ENCODE results near the gene TARBP1. TPM values are rescaled to one million over a fixed set of nuclear protein-coding genes. Genes with fewer than 3 reads are reported as not detected.
A peak's percentile ranks its signal among the peaks of the same experiment; 100 is the strongest.
"Not testable (repeated sequence)": the region's sequence is repeated elsewhere in the genome, so short reads cannot be mapped to it uniquely, and the experiment has no call there.

The TARBP1 gene, protein sequence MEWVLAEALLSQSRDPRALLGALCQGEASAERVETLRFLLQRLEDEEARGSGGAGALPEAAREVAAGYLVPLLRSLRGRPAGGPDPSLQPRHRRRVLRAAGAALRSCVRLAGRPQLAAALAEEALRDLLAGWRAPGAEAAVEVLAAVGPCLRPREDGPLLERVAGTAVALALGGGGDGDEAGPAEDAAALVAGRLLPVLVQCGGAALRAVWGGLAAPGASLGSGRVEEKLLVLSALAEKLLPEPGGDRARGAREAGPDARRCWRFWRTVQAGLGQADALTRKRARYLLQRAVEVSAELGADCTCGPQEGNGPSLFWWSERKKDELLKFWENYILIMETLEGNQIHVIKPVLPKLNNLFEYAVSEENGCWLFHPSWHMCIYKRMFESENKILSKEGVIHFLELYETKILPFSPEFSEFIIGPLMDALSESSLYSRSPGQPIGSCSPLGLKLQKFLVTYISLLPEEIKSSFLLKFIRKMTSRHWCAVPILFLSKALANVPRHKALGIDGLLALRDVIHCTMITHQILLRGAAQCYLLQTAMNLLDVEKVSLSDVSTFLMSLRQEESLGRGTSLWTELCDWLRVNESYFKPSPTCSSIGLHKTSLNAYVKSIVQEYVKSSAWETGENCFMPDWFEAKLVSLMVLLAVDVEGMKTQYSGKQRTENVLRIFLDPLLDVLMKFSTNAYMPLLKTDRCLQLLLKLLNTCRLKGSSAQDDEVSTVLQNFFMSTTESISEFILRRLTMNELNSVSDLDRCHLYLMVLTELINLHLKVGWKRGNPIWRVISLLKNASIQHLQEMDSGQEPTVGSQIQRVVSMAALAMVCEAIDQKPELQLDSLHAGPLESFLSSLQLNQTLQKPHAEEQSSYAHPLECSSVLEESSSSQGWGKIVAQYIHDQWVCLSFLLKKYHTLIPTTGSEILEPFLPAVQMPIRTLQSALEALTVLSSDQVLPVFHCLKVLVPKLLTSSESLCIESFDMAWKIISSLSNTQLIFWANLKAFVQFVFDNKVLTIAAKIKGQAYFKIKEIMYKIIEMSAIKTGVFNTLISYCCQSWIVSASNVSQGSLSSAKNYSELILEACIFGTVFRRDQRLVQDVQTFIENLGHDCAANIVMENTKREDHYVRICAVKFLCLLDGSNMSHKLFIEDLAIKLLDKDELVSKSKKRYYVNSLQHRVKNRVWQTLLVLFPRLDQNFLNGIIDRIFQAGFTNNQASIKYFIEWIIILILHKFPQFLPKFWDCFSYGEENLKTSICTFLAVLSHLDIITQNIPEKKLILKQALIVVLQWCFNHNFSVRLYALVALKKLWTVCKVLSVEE (N-terminal part only)
- total RNA-seq, result 10 to 100 TPM; 31.3 to 33.2 TPM

DNA sequence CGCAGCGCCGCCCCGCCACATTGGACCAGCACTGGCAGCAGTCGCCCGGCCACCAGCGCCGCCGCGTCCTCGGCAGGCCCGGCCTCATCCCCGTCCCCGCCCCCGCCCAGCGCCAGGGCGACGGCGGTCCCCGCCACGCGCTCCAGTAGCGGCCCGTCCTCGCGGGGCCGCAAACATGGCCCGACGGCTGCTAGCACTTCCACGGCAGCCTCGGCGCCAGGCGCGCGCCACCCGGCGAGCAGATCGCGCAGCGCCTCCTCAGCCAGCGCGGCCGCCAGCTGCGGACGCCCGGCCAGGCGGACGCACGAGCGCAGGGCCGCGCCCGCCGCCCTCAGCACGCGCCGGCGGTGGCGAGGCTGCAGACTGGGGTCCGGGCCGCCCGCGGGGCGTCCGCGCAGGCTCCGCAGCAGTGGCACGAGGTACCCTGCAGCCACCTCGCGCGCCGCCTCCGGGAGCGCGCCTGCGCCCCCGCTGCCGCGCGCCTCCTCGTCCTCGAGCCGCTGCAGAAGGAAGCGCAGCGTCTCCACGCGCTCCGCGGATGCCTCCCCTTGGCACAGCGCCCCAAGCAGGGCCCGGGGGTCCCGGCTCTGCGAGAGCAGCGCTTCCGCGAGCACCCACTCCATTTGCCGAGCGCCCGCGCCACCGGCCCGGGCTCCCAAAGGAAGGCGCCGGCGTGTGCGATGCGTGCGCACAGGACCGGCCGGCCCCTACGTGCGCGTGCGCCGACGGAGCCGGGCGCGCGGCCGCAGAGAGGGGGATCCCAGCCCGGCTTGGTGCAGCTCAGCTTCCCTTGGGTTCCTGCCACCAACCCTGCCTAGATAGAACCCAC is at the start of gene TARBP1:
TSS of gene TARBP1 (minus strand) at position 699 of the 829 bp plus-strand sequence. CDS start at position 623, 76 bp downstream.
- Mint-ChIP-seq H3K4me1 (peaks cover 47% of the 10 kb centered on the region), H3K4me3 (peak within 1 kb of the TSS; percentile 78), H3K27ac (peak within 1 kb of the TSS; percentile 87), H3K9me3 (peaks cover 6% of the 10 kb centered on the region), H3K36me3 (ENCODE audit: low read depth) (peaks cover 9% of the 10 kb centered on the region), H3K27me3 (peaks cover 17% of the 10 kb centered on the region)
- ChIA-PET CTCF (interaction anchor here (0.7 to 1.8 kb wide), 5 partner anchors 8 to 142 kb away, joined by 3 to 12 read pairs (median 3); no protein-coding TSS in a partner anchor), POLR2A (interaction anchor here (0.6 to 1.6 kb wide), 3 partner anchors 11 to 246 kb away, joined by 3 to 4 read pairs (median 4); no protein-coding TSS in a partner anchor)
- DNase-seq, result peak; percentile 67

DNA sequence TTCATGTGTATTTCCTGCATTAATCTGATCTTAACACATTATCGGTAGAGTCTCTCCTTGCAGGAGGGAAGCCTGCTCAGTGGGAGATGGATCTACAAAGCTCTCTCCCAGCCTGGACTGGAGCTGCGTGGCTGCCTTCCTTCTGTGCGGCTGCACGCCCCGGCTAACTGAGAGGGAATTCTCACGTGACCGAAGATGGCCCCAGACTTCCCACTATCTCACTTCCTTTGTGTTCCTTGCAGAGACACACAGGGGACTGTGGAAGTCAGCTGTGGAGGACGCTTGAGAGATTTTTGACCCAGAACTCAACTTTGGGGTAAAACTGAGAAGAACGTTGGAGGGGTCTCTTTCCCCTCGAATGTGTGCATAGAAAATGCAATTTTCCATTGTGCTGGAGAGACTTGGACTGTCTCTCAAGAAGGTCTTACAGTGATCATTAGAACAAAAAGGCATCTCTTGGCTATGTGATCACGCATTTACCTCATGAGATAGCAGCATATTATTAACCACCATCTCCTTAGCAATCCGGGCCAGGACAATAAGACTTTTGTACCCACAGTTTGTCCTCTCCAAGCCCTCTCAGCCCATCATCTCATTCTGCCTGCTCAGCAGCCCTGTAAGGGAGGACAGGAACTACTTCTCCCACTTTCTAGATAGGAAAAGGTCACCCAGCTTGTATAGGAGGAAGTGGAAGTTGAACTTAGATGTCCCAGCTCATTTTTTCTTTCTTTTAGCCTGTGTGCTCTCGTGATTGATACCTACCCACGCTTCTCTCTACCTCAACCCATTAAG is 49.3 kb upstream of the TARBP1 start:
- H3K4me1 Mint-ChIP-seq, result peaks cover 27% of the 10 kb centered on the region
- no peaks in the 10 kb centered on the region for H3K36me3 Mint-ChIP-seq (ENCODE audit: low read depth)
- POLR2A ChIA-PET, result interaction anchor here (0.6 kb wide), 1 partner anchor 13 kb away, joined by 3 read pairs; no protein-coding TSS in a partner anchor
- no peaks in the 10 kb centered on the region for H3K9me3 Mint-ChIP-seq
- H3K27ac Mint-ChIP-seq, result no peak overlapping the region
- no peak overlapping the region for H3K4me3 Mint-ChIP-seq
- no peak for DNase-seq
- CTCF ChIA-PET, result interaction anchor here (1.4 to 2.0 kb wide), 2 partner anchors 13 to 601 kb away, joined by 3 to 12 read pairs; no protein-coding TSS in a partner anchor
- H3K27me3 Mint-ChIP-seq, result peaks cover 18% of the 10 kb centered on the region

DNA sequence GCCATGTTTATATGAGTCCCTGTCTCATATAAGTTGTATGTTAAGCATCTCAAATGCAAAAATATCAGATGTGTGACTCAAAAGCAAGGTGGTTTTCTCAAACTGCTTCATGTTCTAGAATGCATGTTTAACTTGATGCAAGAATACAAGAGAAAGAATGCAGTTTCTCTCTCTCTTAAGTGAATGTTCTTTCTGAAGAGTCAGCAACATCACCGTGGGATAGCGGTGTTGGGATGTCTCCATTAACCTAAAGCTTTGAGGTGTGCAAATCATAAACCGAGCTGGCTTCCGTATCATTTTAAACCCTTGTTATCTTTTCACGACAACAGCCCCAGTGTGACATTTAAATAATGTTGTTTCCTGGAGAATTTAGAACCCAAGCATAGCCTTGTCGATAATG is 48.4 kb upstream of the TARBP1 start:
- POLR2A ChIA-PET, result no interaction called here
- H3K4me3 Mint-ChIP-seq, result no peak overlapping the region

DNA sequence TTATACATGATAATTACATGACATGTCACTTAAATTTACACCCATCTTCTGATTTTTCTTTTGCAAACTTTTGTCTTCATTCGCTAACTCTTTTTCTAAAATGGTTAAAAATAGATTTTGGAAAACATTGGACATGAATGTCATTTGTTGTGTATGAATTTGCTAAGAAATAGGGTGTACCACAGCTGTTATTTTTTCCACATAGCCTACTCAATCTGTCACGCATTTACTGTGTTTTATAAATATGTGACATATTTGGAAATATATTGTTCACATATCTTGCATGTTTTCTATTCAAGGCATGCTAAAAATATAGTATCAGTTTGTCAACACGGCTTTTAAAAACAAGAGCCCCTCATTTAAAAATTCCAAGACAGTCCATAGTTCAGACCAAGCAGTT is 47.9 kb upstream of the TARBP1 start:
- Mint-ChIP-seq H3K36me3 (ENCODE audit: low read depth) (no peaks in the 10 kb centered on the region), H3K27me3 (peaks cover 18% of the 10 kb centered on the region), H3K4me1 (peaks cover 27% of the 10 kb centered on the region), H3K27ac (no peak overlapping the region), H3K4me3 (no peak overlapping the region), H3K9me3 (no peaks in the 10 kb centered on the region)
- ChIA-PET CTCF (no interaction called here), POLR2A (no interaction called here)
- DNase-seq, result no peak

More for the DNA sequence above, 48.4 kb upstream of the TARBP1 start:
- Mint-ChIP-seq H3K27ac (no peak overlapping the region), H3K36me3 (ENCODE audit: low read depth) (no peaks in the 10 kb centered on the region), H3K27me3 (peaks cover 18% of the 10 kb centered on the region), H3K4me1 (peaks cover 27% of the 10 kb centered on the region), H3K9me3 (no peaks in the 10 kb centered on the region)
- no peak for DNase-seq
- CTCF ChIA-PET, result no interaction called here

DNA sequence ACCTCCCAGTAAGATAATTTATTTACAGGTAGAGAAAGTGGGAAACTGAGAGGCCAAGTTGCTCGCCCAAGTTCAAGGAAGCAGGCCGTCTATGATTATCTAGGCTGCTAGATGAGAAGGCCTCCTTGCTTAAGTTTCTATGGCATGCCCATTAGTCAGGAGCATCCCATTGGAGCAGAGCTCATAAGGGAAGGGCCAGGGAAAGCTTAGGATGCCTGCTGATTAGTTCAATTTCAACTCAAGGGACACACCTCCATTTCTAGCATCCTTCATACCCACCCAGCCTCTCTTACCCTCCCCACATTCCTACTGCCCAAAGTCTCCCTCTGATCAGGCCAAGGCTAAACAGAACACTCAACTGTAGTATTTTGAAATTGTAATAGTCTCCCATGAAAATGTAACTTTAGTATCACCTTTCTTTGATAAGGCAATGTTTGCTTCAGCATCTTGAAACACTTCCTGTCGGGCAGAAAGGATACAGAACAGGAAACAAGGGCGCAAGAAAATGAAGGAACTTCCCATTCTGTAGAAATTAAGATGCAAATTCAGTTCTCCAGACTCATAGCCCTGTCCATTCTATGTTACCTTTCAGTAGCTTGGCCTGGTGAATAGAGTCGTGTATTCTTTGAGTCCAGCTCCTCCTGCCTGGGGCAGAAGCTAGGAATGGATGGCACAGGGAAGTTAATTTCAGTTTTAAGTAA is 46.3 kb upstream of the TARBP1 start:
- Mint-ChIP-seq H3K27ac (no peak overlapping the region), H3K36me3 (ENCODE audit: low read depth) (no peaks in the 10 kb centered on the region), H3K27me3 (peaks cover 18% of the 10 kb centered on the region), H3K9me3 (no peaks in the 10 kb centered on the region), H3K4me3 (no peak overlapping the region), H3K4me1 (peaks cover 35% of the 10 kb centered on the region)
- ChIA-PET POLR2A (no interaction called here), CTCF (interaction anchor here (0.6 to 1.3 kb wide), 3 partner anchors 12 to 78 kb away, joined by 3 read pairs; no protein-coding TSS in a partner anchor)
- DNase-seq, result no peak

DNA sequence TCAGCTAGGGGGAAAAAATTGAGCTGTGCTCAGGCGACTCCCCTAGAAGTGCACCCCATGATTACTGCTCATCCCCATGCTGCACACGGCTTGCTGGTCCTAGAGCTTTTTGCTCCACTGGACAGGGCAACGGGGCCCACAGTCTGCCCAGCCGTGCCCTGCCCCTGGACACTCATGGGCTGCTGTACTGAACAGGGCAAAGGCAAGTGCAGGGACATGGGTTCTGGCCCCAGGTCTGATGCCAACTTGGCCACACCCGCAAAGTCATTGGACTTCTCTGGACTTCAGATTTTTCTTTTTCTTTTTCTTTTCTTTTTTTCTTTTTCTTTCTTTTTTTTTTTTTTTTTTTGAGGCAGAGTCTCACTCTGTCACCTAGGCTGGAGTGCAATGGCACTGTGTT is 42.9 kb upstream of the TARBP1 start:
- Mint-ChIP-seq H3K36me3 (ENCODE audit: low read depth) (no peaks in the 10 kb centered on the region), H3K27me3 (peaks cover 5% of the 10 kb centered on the region), H3K9me3 (no peaks in the 10 kb centered on the region), H3K4me3 (no peak overlapping the region), H3K27ac (no peak overlapping the region), H3K4me1 (peaks cover 42% of the 10 kb centered on the region)
- ChIA-PET POLR2A (no interaction called here), CTCF (interaction anchor here (0.7 to 1.8 kb wide), 5 partner anchors 8 to 562 kb away, joined by 3 to 6 read pairs (median 3); no protein-coding TSS in a partner anchor)
- no peak for DNase-seq

DNA sequence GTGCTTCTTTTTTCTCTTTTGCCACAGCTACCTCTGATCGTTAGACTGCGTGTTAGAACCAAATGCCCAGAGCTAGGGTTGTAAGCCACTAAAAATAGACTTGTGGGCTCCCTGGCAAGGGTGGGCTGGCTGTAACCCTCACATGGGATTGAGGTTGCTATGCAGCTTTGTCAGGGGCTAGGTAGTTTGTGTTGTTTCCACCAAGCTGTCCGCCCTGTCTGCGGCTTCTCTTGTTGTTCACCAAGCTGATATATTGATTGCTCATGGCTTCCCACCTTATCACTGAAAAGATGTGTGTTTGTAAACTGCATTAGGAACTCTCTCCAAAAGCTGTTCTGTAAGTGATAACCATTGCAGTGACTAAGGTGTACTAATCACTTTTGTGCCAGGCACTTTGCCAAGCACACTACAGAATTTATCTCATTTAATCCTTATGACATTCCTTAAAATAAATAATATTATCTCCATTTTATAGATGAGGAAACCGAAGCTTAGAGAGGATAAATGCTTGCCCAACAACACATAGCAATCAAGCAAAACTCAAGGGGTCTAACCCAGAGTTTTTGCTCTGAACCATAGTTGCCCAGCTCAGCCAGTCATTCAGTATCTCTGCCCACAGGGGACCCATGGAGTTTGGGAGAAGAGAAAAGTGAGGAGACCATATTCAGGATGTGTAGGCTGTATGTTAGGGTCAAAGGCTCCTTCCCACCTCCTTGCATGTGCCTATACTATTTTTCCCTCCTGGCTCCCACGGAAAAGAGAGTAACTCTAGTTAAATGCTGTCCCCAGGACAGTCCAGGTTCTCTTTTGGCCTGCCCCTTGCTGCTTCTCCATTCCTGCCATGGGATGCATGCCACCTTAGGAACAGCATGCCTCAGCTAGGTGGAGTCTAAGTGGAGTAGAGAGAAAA is 42.2 kb upstream of the TARBP1 start:
- POLR2A ChIA-PET, result no interaction called here
- no peak overlapping the region for H3K27ac Mint-ChIP-seq

DNA sequence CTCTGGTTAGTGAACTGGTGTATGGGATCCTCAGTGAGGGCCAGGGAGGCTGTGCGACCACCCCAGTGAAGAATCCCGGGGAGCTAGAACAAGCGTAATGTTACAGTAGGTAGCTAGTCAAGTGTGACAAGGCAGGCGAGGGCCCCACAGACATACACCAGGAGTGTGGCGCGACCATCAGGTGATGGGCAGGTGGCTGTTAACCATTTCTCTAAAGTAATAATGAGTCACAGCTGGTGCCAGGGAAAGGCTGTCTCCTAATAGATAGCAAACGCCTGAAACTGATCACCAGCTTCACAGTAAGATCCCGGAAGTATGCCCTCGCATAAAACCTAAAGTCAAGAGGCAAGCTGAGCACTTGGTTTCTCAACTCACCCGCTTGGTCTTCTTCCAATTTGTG is 40.5 kb upstream of the TARBP1 start:
- ChIA-PET CTCF (interaction anchor here (1.2 to 2.3 kb wide), 4 partner anchors 10 to 33 kb away, joined by 3 to 15 read pairs (median 6); no protein-coding TSS in a partner anchor), POLR2A (no interaction called here)
- Mint-ChIP-seq H3K27me3 (no peaks in the 10 kb centered on the region), H3K36me3 (ENCODE audit: low read depth) (no peaks in the 10 kb centered on the region), H3K9me3 (no peaks in the 10 kb centered on the region), H3K27ac (no peak overlapping the region), H3K4me1 (peaks cover 40% of the 10 kb centered on the region), H3K4me3 (no peak overlapping the region)
- no peak for DNase-seq

More for the DNA sequence above, 42.2 kb upstream of the TARBP1 start:
- CTCF ChIA-PET, result interaction anchor here (0.6 to 1.8 kb wide), 6 partner anchors 8 to 563 kb away, joined by 3 to 6 read pairs (median 4); no protein-coding TSS in a partner anchor
- H3K36me3 Mint-ChIP-seq (ENCODE audit: low read depth), result no peaks in the 10 kb centered on the region
- no peak for DNase-seq
- peaks cover 40% of the 10 kb centered on the region for H3K4me1 Mint-ChIP-seq
- no peak overlapping the region for H3K4me3 Mint-ChIP-seq
- H3K27me3 Mint-ChIP-seq, result peaks cover 2% of the 10 kb centered on the region
- H3K9me3 Mint-ChIP-seq, result no peaks in the 10 kb centered on the region

DNA sequence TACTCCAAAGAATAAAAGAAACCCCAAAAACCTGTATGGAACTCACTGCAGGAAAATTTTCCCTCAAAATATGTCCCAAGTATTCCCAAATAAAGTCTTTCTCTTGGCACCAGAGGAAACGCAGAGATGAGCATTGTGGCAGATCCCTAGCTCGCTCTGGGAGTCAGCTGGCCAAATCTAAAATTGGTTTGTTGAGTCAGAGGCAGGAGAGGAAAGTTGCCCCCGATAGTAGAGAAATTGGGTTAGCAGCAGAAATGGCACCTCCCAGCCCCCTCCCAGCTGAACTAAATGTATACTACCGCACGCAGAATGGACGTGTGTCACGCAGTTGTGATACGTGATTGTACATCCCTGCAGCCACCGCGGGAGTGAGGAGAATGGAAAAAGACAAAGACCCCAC is 39.9 kb upstream of the TARBP1 start:
- DNase-seq, result no peak
- H3K27me3 Mint-ChIP-seq, result no peaks in the 10 kb centered on the region
- peaks cover 44% of the 10 kb centered on the region for H3K4me1 Mint-ChIP-seq
- H3K27ac Mint-ChIP-seq, result no peak overlapping the region
- ChIA-PET CTCF (interaction anchor here (0.8 to 2.3 kb wide), 5 partner anchors 10 to 32 kb away, joined by 3 to 15 read pairs (median 6); no protein-coding TSS in a partner anchor), POLR2A (no interaction called here)
- H3K4me3 Mint-ChIP-seq, result no peak overlapping the region
- H3K36me3 Mint-ChIP-seq (ENCODE audit: low read depth), result no peaks in the 10 kb centered on the region
- H3K9me3 Mint-ChIP-seq, result no peaks in the 10 kb centered on the region

DNA sequence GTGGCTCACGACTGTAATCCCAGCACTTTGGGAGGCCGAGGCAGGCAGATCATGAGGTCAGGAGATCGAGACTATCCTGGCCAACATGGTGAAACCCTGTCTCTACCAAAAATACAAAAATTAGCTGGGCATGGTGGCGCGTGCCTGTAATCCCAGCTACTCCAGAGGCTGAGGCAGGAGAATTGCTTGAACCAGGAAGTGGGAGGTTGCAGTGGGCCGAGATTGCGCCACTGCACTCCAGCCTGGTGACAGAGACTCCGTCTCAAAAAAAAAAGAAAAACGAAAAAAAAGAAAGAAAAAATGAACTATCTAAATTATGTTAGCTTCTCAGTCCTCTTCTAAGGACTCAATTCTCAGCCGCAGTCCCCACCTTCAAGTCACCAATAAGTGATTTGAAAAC is 39.1 kb upstream of the TARBP1 start:
- CTCF ChIA-PET, result interaction anchor here (0.8 to 2.3 kb wide), 3 partner anchors 9 to 19 kb away, joined by 3 to 15 read pairs (median 6); no protein-coding TSS in a partner anchor
- DNase-seq; H3K4me3 Mint-ChIP-seq; H3K9me3 Mint-ChIP-seq; H3K27me3 Mint-ChIP-seq; H3K27ac Mint-ChIP-seq; POLR2A ChIA-PET; H3K36me3 Mint-ChIP-seq (ENCODE audit: low read depth): not testable (repeated sequence)
- H3K4me1 Mint-ChIP-seq, result peaks cover 44% of the 10 kb centered on the region

Data from activated CD4-positive, alpha-beta T cell treated with anti-CD3 and anti-CD28 coated beads, Interleukin-2, amount 10 ng/mL, durations not matched to agents 7 days and 5 days (primary cell).